ENCODE data around the gene DGKB. TPM values are rescaled to one million over a fixed set of nuclear protein-coding genes. Genes with fewer than 3 reads are reported as not detected.

The DGKB gene
- 2.2 and 5.5 TPM in 2 replicates for total RNA-seq (ENCODE audit: low replicate concordance)

DNA sequence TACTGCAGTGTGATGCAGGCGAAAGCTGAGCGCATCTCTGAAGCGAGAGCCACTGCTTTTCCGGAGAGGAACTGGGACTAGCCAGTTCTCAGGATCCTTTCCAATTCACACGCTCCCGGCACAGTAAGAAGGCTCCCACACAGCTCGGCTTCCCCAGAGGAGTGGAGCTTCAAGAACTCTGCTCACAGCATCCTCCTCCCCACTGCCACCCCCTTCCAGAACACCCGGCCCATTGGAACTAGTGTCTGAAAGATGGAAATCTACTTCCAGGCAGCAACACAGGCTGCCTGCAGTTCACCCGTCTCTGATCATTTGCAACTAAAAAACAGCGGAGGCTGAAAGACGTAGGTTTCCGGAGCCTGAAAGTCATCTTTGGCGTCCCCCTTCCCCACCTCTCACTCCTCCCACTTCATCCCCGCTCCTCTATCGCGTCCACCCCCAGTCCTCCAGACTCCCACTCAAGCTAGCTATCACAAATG, at the start of gene DGKB:
Gene DGKB, minus strand, starts transcription at position 163 of the 479 bp plus-strand sequence.
- peak within 1 kb of the TSS; percentile 98 for H2AFZ ChIP-seq (replicated peaks)
- no peaks in the 10 kb centered on the region for H3K9me3 Mint-ChIP-seq

GRCh38 chr7:14950013-14950412, 47.5 kb upstream of the DGKB start:
- Mint-ChIP-seq H3K4me1 (no peaks in the 10 kb centered on the region), H3K4me3 (no peak overlapping the region), H3K36me3 (no peaks in the 10 kb centered on the region), H3K27me3 (ENCODE audit: insufficient read depth, low read depth) (no peaks in the 10 kb centered on the region), H3K9me3 (no peaks in the 10 kb centered on the region), H3K27ac (no peak overlapping the region)
- TF ChIP-seq EZH2phosphoT487 (IDR thresholded peaks at IDR 0.05) (no peak), EZH2 (IDR thresholded peaks at IDR 0.05) (no peak)
- Histone ChIP-seq H3K36me3 (no peaks in the 10 kb centered on the region), H3K4me2 (no peak overlapping the region), H3F3A (ENCODE audit: low read depth) (no peaks in the 10 kb centered on the region), H3K4me3 (no peak overlapping the region), H3K9ac (no peak overlapping the region), H3K4me1 (no peaks in the 10 kb centered on the region), H3K9me3 (ENCODE audit: low read depth) (no peaks in the 10 kb centered on the region), H3K79me2 (ENCODE audit: low read depth) (no peaks in the 10 kb centered on the region), H2AFZ (replicated peaks) (no peak overlapping the region), H3K27ac (no peak overlapping the region), H3K27me3 (no peaks in the 10 kb centered on the region), H4K20me1 (ENCODE audit: low read depth) (no peaks in the 10 kb centered on the region)
- no peak for DNase-seq (ENCODE audit: low spot score)

More for the DNA sequence above, at the start of gene DGKB:
- Histone ChIP-seq H3K4me2 (peak within 1 kb of the TSS; percentile 89), H3K9me3 (ENCODE audit: low read depth) (no peaks in the 10 kb centered on the region), H4K20me1 (ENCODE audit: low read depth) (no peaks in the 10 kb centered on the region), H3K79me2 (ENCODE audit: low read depth) (no peaks in the 10 kb centered on the region), H3K27ac (no peak within 1 kb of the TSS), H3K36me3 (no peaks in the 10 kb centered on the region), H3F3A (ENCODE audit: low read depth) (no peaks in the 10 kb centered on the region), H3K4me1 (peaks cover 7% of the 10 kb centered on the region), H3K9ac (no peak within 1 kb of the TSS), H3K27me3 (peaks cover 20% of the 10 kb centered on the region), H3K4me3 (peak within 1 kb of the TSS; percentile 57)
- peak; percentile 70 for DNase-seq (ENCODE audit: low spot score)
- Mint-ChIP-seq H3K4me3 (no peak within 1 kb of the TSS), H3K4me1 (peaks cover 8% of the 10 kb centered on the region), H3K27me3 (ENCODE audit: insufficient read depth, low read depth) (no peaks in the 10 kb centered on the region), H3K27ac (no peak within 1 kb of the TSS), H3K36me3 (no peaks in the 10 kb centered on the region)
- no peak for TF ChIP-seq EZH2 (IDR thresholded peaks at IDR 0.05)
- TF ChIP-seq CTCF (IDR thresholded peaks at IDR 0.05) = no peak
- TF ChIP-seq EZH2phosphoT487 (IDR thresholded peaks at IDR 0.05) = no peak

GRCh38 chr7:14938181-14938580, 35.6 kb upstream of the DGKB start:
- Mint-ChIP-seq H3K4me3 (no peak overlapping the region), H3K27ac (no peak overlapping the region), H3K9me3 (no peaks in the 10 kb centered on the region), H3K4me1 (peaks cover 5% of the 10 kb centered on the region), H3K36me3 (no peaks in the 10 kb centered on the region), H3K27me3 (ENCODE audit: insufficient read depth, low read depth) (no peaks in the 10 kb centered on the region)
- Histone ChIP-seq H2AFZ (replicated peaks) (no peak overlapping the region), H3K4me3 (no peak overlapping the region), H4K20me1 (ENCODE audit: low read depth) (no peaks in the 10 kb centered on the region), H3K9me3 (ENCODE audit: low read depth) (no peaks in the 10 kb centered on the region), H3K27me3 (no peaks in the 10 kb centered on the region), H3K27ac (no peak overlapping the region), H3K4me1 (no peaks in the 10 kb centered on the region), H3K4me2 (no peak overlapping the region), H3K36me3 (no peaks in the 10 kb centered on the region), H3K9ac (no peak overlapping the region), H3F3A (ENCODE audit: low read depth) (no peaks in the 10 kb centered on the region), H3K79me2 (ENCODE audit: low read depth) (no peaks in the 10 kb centered on the region)
- no peak for TF ChIP-seq EZH2phosphoT487 (IDR thresholded peaks at IDR 0.05)
- TF ChIP-seq EZH2 (IDR thresholded peaks at IDR 0.05) = no peak
- no peak for TF ChIP-seq CTCF (IDR thresholded peaks at IDR 0.05)
- DNase-seq (ENCODE audit: low spot score) = no peak

DNA sequence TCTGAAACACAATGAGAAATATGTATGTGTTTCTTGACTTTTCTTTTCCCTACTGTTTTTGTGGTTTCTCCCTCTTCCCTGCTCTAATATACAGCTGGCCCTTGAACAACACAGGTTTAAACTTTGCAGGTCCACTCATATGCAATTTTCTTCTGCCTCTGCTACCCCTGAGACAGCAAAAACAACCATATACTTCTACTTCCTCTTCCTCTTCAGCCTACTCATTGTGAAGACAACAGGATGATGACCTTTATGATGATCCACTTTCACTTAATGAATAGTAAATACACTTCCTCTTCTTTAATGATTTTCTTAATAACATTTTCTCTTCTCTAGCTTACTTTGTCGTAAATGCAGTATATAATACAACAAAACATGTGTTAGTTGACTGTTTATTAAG, 35.0 kb upstream of the DGKB start:
- Histone ChIP-seq H2AFZ (replicated peaks) (no peak overlapping the region), H3K36me3 (no peaks in the 10 kb centered on the region), H3K4me1 (no peaks in the 10 kb centered on the region), H4K20me1 (ENCODE audit: low read depth) (no peaks in the 10 kb centered on the region), H3K9me3 (ENCODE audit: low read depth) (no peaks in the 10 kb centered on the region), H3K27ac (no peak overlapping the region), H3K4me2 (no peak overlapping the region), H3K79me2 (ENCODE audit: low read depth) (no peaks in the 10 kb centered on the region), H3K27me3 (no peaks in the 10 kb centered on the region), H3K9ac (no peak overlapping the region), H3K4me3 (no peak overlapping the region), H3F3A (ENCODE audit: low read depth) (no peaks in the 10 kb centered on the region)
- H3K27ac Mint-ChIP-seq = no peak overlapping the region
- no peak for DNase-seq (ENCODE audit: low spot score)
- H3K36me3 Mint-ChIP-seq = no peaks in the 10 kb centered on the region
- TF ChIP-seq EZH2 (IDR thresholded peaks at IDR 0.05) (no peak), CTCF (IDR thresholded peaks at IDR 0.05) (no peak), EZH2phosphoT487 (IDR thresholded peaks at IDR 0.05) (no peak)
- H3K27me3 Mint-ChIP-seq (ENCODE audit: insufficient read depth, low read depth) = no peaks in the 10 kb centered on the region
- H3K4me3 Mint-ChIP-seq = no peak overlapping the region
- H3K9me3 Mint-ChIP-seq = no peaks in the 10 kb centered on the region
- H3K4me1 Mint-ChIP-seq = peaks cover 5% of the 10 kb centered on the region
